HEK293 (cell line): Measurements from ENCODE around the gene SURF4.

Experiments used
- ELK4 ChIP-seq: IDR thresholded peaks from 2 replicates; pipeline ENCODE4 v1.6.1; 2011; ENCODE audit warnings: mild to moderate bottlenecking, low read depth, low read length, borderline replicate concordance
- FEZF1 ChIP-seq: fragments of 450-650 bp; formaldehyde crosslinking; IDR thresholded peaks from 2 replicates; pipeline ENCODE4 v1.5.1; 2016; ENCODE audit warnings: missing biosample characterization, missing genetic modification characterization
- HIC1 ChIP-seq: fragments of 450-650 bp; formaldehyde crosslinking; IDR thresholded peaks from 2 replicates; pipeline ENCODE4 v1.5.1; 2016; ENCODE audit warnings: missing biosample characterization, missing genetic modification characterization
- INSM2 ChIP-seq: fragments of 450-650 bp; formaldehyde crosslinking; IDR thresholded peaks from 2 replicates; pipeline ENCODE4 v1.5.1; 2016; ENCODE audit warnings: missing biosample characterization, missing genetic modification characterization
- KLF1 ChIP-seq: fragments of 450-650 bp; formaldehyde crosslinking; IDR thresholded peaks from 2 replicates; pipeline ENCODE4 v1.5.1; 2016; ENCODE audit warnings: missing biosample characterization, missing genetic modification characterization
- KLF16 ChIP-seq: fragments of 450-650 bp; formaldehyde crosslinking; IDR thresholded peaks from 2 replicates; pipeline ENCODE4 v1.5.1; 2017; ENCODE audit warnings: missing biosample characterization, missing genetic modification characterization
- KLF8 ChIP-seq: fragments of 450-650 bp; formaldehyde crosslinking; IDR thresholded peaks from 2 replicates; pipeline ENCODE4 v1.5.1; 2016; ENCODE audit warnings: missing biosample characterization, missing genetic modification characterization
- MEIS1 ChIP-seq: sonication (generic); formaldehyde crosslinking; IDR thresholded peaks from 2 replicates; pipeline ENCODE4 v1.8.1; 2022; ENCODE audit warnings: missing genetic modification reagents, mild to moderate bottlenecking, borderline replicate concordance
- MYNN ChIP-seq: fragments of 450-650 bp; formaldehyde crosslinking; IDR thresholded peaks from 2 replicates; pipeline ENCODE4 v1.5.1; 2016; ENCODE audit warnings: missing biosample characterization, missing genetic modification characterization, borderline replicate concordance
- PRDM6 ChIP-seq: fragments of 450-650 bp; formaldehyde crosslinking; IDR thresholded peaks from 2 replicates; pipeline ENCODE4 v1.5.1; 2017; ENCODE audit warnings: missing biosample characterization, missing genetic modification characterization
- SALL2 ChIP-seq: fragments of 450-650 bp; formaldehyde crosslinking; IDR thresholded peaks from 2 replicates; pipeline ENCODE4 v1.5.0; 2017; ENCODE audit warnings: missing biosample characterization, mild to moderate bottlenecking, missing genetic modification characterization, borderline replicate concordance
- TRIM28 ChIP-seq: IDR thresholded peaks from 2 replicates; pipeline ENCODE4 v1.6.1; 2011; ENCODE audit warnings: low read length, control low read depth, borderline replicate concordance
- ZBTB10 ChIP-seq: fragments of 450-650 bp; formaldehyde crosslinking; IDR thresholded peaks from 2 replicates; pipeline ENCODE4 v1.5.1; 2016; ENCODE audit warnings: missing biosample characterization, missing genetic modification characterization
- ZFHX2 ChIP-seq: fragments of 450-650 bp; formaldehyde crosslinking; conservative IDR thresholded peaks from 2 replicates; pipeline ENCODE4 v1.5.1; 2016; ENCODE audit warnings: missing biosample characterization, missing genetic modification characterization
- ZNF10 ChIP-seq: fragments of 450-650 bp; formaldehyde crosslinking; IDR thresholded peaks from 2 replicates; pipeline ENCODE4 v1.5.1; 2017; ENCODE audit warnings: missing biosample characterization, missing genetic modification characterization
- ZNF112 ChIP-seq: fragments of 450-650 bp; formaldehyde crosslinking; IDR thresholded peaks from 2 replicates; pipeline ENCODE4 v1.5.0; 2017; ENCODE audit warnings: missing biosample characterization, missing genetic modification characterization
- ZNF121 ChIP-seq: fragments of 450-650 bp; formaldehyde crosslinking; IDR thresholded peaks from 2 replicates; pipeline ENCODE4 v1.5.1; 2016; ENCODE audit warnings: missing biosample characterization, missing genetic modification characterization
- ZNF138 ChIP-seq: fragments of 450-650 bp; formaldehyde crosslinking; IDR thresholded peaks from 2 replicates; pipeline ENCODE4 v1.5.1; 2016; ENCODE audit warnings: missing biosample characterization, missing genetic modification characterization, borderline replicate concordance
- ZNF16 ChIP-seq: fragments of 450-650 bp; formaldehyde crosslinking; IDR thresholded peaks from 2 replicates; pipeline ENCODE4 v1.5.1; 2016; ENCODE audit warnings: low read depth, missing biosample characterization, missing genetic modification characterization
- ZNF175 ChIP-seq: fragments of 450-650 bp; formaldehyde crosslinking; IDR thresholded peaks from 2 replicates; pipeline ENCODE4 v1.5.1; 2016; ENCODE audit warnings: missing biosample characterization, missing genetic modification characterization
- ZNF202 ChIP-seq: fragments of 450-650 bp; formaldehyde crosslinking; IDR thresholded peaks from 2 replicates; pipeline ENCODE4 v1.5.1; 2016; ENCODE audit warnings: missing biosample characterization, missing genetic modification characterization, borderline replicate concordance
- ZNF350 ChIP-seq: fragments of 450-650 bp; formaldehyde crosslinking; IDR thresholded peaks from 2 replicates; pipeline ENCODE4 v1.5.0; 2017; ENCODE audit warnings: missing biosample characterization, mild to moderate bottlenecking, missing genetic modification characterization
- ZNF354C ChIP-seq: fragments of 450-650 bp; formaldehyde crosslinking; IDR thresholded peaks from 2 replicates; pipeline ENCODE4 v1.5.1; 2016; ENCODE audit warnings: missing biosample characterization, missing genetic modification characterization, low read depth, borderline replicate concordance
- ZNF394 ChIP-seq: fragments of 450-650 bp; formaldehyde crosslinking; IDR thresholded peaks from 2 replicates; pipeline ENCODE4 v1.5.1; 2016; ENCODE audit warnings: missing biosample characterization, missing genetic modification characterization, mild to moderate bottlenecking, moderate library complexity, borderline replicate concordance
- ZNF555 ChIP-seq: fragments of 450-650 bp; formaldehyde crosslinking; conservative IDR thresholded peaks from 2 replicates; pipeline ENCODE4 v1.5.1; 2017; ENCODE audit warnings: missing biosample characterization, mild to moderate bottlenecking, missing genetic modification characterization, inconsistent platforms
- ZNF560 ChIP-seq: fragments of 450-650 bp; formaldehyde crosslinking; IDR thresholded peaks from 2 replicates; pipeline ENCODE4 v1.5.1; 2017; ENCODE audit warnings: missing biosample characterization, missing genetic modification characterization, borderline replicate concordance
- ZNF580 ChIP-seq: fragments of 450-650 bp; formaldehyde crosslinking; IDR thresholded peaks from 2 replicates; pipeline ENCODE4 v1.5.1; 2016; ENCODE audit warnings: missing biosample characterization, missing genetic modification characterization
- ZNF600 ChIP-seq: fragments of 450-650 bp; formaldehyde crosslinking; IDR thresholded peaks from 2 replicates; pipeline ENCODE4 v1.5.1; 2016; ENCODE audit warnings: missing biosample characterization, missing genetic modification characterization
- ZNF660 ChIP-seq: fragments of 450-650 bp; IDR thresholded peaks from 2 replicates; pipeline ENCODE4 v1.5.1; 2018; ENCODE audit warnings: missing biosample characterization, mild to moderate bottlenecking, missing genetic modification characterization
- ZNF777 ChIP-seq: fragments of 450-650 bp; formaldehyde crosslinking; IDR thresholded peaks from 2 replicates; pipeline ENCODE4 v1.5.1; 2017; ENCODE audit warnings: missing biosample characterization, missing genetic modification characterization, borderline replicate concordance
- ZNF791 ChIP-seq: fragments of 450-650 bp; formaldehyde crosslinking; IDR thresholded peaks from 2 replicates; pipeline ENCODE4 v1.5.1; 2016; ENCODE audit warnings: missing biosample characterization, missing genetic modification characterization

The SURF4 gene

GRCh38 chr9:133356391-133357091 is 19.3 kb downstream of the SURF4 start, which contains the start of the genes SURF1 and SURF2 (continued):
- TF ChIP-seq HIC1 (tag by site-specific recombination) (peak; percentile 23; the same call in 1 of the 2 replicates), ZNF350 (tag by site-specific recombination) (no peak), PRDM6 (no peak), ZBTB10 (tag by site-specific recombination) (no peak), ZNF175 (0 out of 2 replicates have a peak, but pooled peaks have one; percentile 52), KLF1 (tag by site-specific recombination) (peak; percentile 70), ZNF560 (tag by site-specific recombination) (no peak), MYNN (tag by site-specific recombination) (no peak), ZFHX2 (tag by site-specific recombination) (peak; percentile 70), ZNF121 (no peak), INSM2 (tag by site-specific recombination) (no peak), ZNF202 (no peak), ZNF660 (peak; percentile 14; the same call in 1 of the 2 replicates), KLF8 (peak; percentile 85; the same call in 1 of the 2 replicates), ZNF791 (no peak), SALL2 (tag by site-specific recombination) (no peak), ZNF555 (tag by site-specific recombination) (no peak), ZNF777 (tag by site-specific recombination) (no peak), ZNF580 (tag by site-specific recombination) (no peak), ELK4 (no peak), ZNF16 (tag by site-specific recombination) (no peak), ZNF394 (tag by site-specific recombination) (peak; percentile 54; the same call in 1 of the 2 replicates), ZNF354C (no peak), KLF16 (tag by site-specific recombination) (peak; percentile 70), TRIM28 (no peak), ZNF112 (no peak), FEZF1 (tag by site-specific recombination) (no peak), ZNF138 (no peak), ZNF10 (no peak), ZNF600 (tag by site-specific recombination) (peak; percentile 66; the same call in 1 of the 2 replicates), MEIS1 (CRISPR knock-in tag) (no peak)
